Activated naive CD4-positive, alpha-beta T cell treated with anti-CD3 and anti-CD28 coated beads, Interleukin-2, amount 50 U/mL, for 24 hours (primary cell): Measurements from ENCODE around the gene LSM4.

Experiments used
- H3K27ac Mint-ChIP-seq: one replicate; pipeline ENCODE4 v1.8.0; 2021; ENCODE audit warnings: mild to moderate bottlenecking, mixed read lengths
- H3K27me3 Mint-ChIP-seq: one replicate; pipeline ENCODE4 v1.8.0; 2021; ENCODE audit warnings: mixed read lengths
- H3K36me3 Mint-ChIP-seq: one replicate; pipeline ENCODE4 v1.8.0; 2021; ENCODE audit warnings: mixed read lengths
- H3K4me1 Mint-ChIP-seq: one replicate; pipeline ENCODE4 v1.8.0; 2021; ENCODE audit warnings: mixed read lengths
- H3K4me3 Mint-ChIP-seq: one replicate; pipeline ENCODE4 v1.8.0; 2021; ENCODE audit warnings: mild to moderate bottlenecking, mixed read lengths
- H3K9me3 Mint-ChIP-seq: one replicate; pipeline ENCODE4 v1.8.0; 2021; ENCODE audit warnings: mixed read lengths

LSM4 gene

GRCh38 chr19:18266771-18267686, 55.8 kb downstream of the LSM4 start:
- no peak overlapping the region for H3K4me3 Mint-ChIP-seq
- H3K9me3 Mint-ChIP-seq, result no peaks in the 10 kb centered on the region
- H3K27me3 Mint-ChIP-seq, result no peaks in the 10 kb centered on the region
- no peak overlapping the region for H3K27ac Mint-ChIP-seq
- no peaks in the 10 kb centered on the region for H3K4me1 Mint-ChIP-seq
- H3K36me3 Mint-ChIP-seq, result no peaks in the 10 kb centered on the region

GRCh38 chr19:18265582-18265981, 57.3 kb downstream of the LSM4 start:
- H3K27ac Mint-ChIP-seq, result no peak overlapping the region

GRCh38 chr19:18264971-18265540, 57.8 kb downstream of the LSM4 start:
- no peaks in the 10 kb centered on the region for H3K4me1 Mint-ChIP-seq
- no peaks in the 10 kb centered on the region for H3K9me3 Mint-ChIP-seq
- H3K36me3 Mint-ChIP-seq, result no peaks in the 10 kb centered on the region
- no peak overlapping the region for H3K27ac Mint-ChIP-seq
- H3K27me3 Mint-ChIP-seq, result no peaks in the 10 kb centered on the region
- no peak overlapping the region for H3K4me3 Mint-ChIP-seq

More at GRCh38 chr19:18265582-18265981, 57.3 kb downstream of the LSM4 start:
- no peaks in the 10 kb centered on the region for H3K9me3 Mint-ChIP-seq
- H3K4me3 Mint-ChIP-seq, result no peak overlapping the region
- no peaks in the 10 kb centered on the region for H3K27me3 Mint-ChIP-seq
- H3K4me1 Mint-ChIP-seq, result no peaks in the 10 kb centered on the region
- no peaks in the 10 kb centered on the region for H3K36me3 Mint-ChIP-seq

- no peaks in the 10 kb centered on the region for H3K9me3 Mint-ChIP-seq
- H3K4me1 Mint-ChIP-seq, result no peaks in the 10 kb centered on the region
- H3K27me3 Mint-ChIP-seq, result no peaks in the 10 kb centered on the region
- no peaks in the 10 kb centered on the region for H3K36me3 Mint-ChIP-seq
- no peak overlapping the region for H3K27ac Mint-ChIP-seq
- no peak overlapping the region for H3K4me3 Mint-ChIP-seq
Observed at GRCh38 chr19:18264137-18264854, 58.6 kb downstream of the LSM4 start.

GRCh38 chr19:18263324-18264136, 59.3 kb downstream of the LSM4 start:
- no peaks in the 10 kb centered on the region for H3K4me1 Mint-ChIP-seq
- H3K27ac Mint-ChIP-seq, result no peak overlapping the region
- no peak overlapping the region for H3K4me3 Mint-ChIP-seq

GRCh38 chr19:18262917-18263316, 60.0 kb downstream of the LSM4 start:
- Mint-ChIP-seq H3K27ac (no peak overlapping the region), H3K4me1 (no peaks in the 10 kb centered on the region), H3K27me3 (no peaks in the 10 kb centered on the region), H3K36me3 (no peaks in the 10 kb centered on the region), H3K9me3 (no peaks in the 10 kb centered on the region), H3K4me3 (no peak overlapping the region)

More at GRCh38 chr19:18263324-18264136, 59.3 kb downstream of the LSM4 start:
- no peaks in the 10 kb centered on the region for H3K36me3 Mint-ChIP-seq
- no peaks in the 10 kb centered on the region for H3K9me3 Mint-ChIP-seq
- no peaks in the 10 kb centered on the region for H3K27me3 Mint-ChIP-seq

GRCh38 chr19:18262144-18262543, 60.7 kb downstream of the LSM4 start:
- Mint-ChIP-seq H3K4me3 (no peak overlapping the region), H3K36me3 (no peaks in the 10 kb centered on the region), H3K27me3 (no peaks in the 10 kb centered on the region), H3K27ac (no peak overlapping the region), H3K9me3 (no peaks in the 10 kb centered on the region), H3K4me1 (no peaks in the 10 kb centered on the region)

GRCh38 chr19:18261474-18261873, 61.4 kb downstream of the LSM4 start:
- H3K27ac Mint-ChIP-seq, result no peak overlapping the region
- no peaks in the 10 kb centered on the region for H3K9me3 Mint-ChIP-seq
- no peaks in the 10 kb centered on the region for H3K36me3 Mint-ChIP-seq
- H3K4me3 Mint-ChIP-seq, result no peak overlapping the region
- H3K27me3 Mint-ChIP-seq, result no peaks in the 10 kb centered on the region
- no peaks in the 10 kb centered on the region for H3K4me1 Mint-ChIP-seq

GRCh38 chr19:18259893-18260292, 63.0 kb downstream of the LSM4 start:
- Mint-ChIP-seq H3K4me3 (no peak overlapping the region), H3K4me1 (no peaks in the 10 kb centered on the region), H3K36me3 (no peaks in the 10 kb centered on the region), H3K27me3 (peaks cover 2% of the 10 kb centered on the region), H3K27ac (no peak overlapping the region), H3K9me3 (no peaks in the 10 kb centered on the region)

GRCh38 chr19:18257503-18258470, 65.1 kb downstream of the LSM4 start:
- Mint-ChIP-seq H3K36me3 (no peaks in the 10 kb centered on the region), H3K27ac (no peak overlapping the region), H3K4me1 (no peaks in the 10 kb centered on the region), H3K27me3 (peaks cover 11% of the 10 kb centered on the region), H3K4me3 (no peak overlapping the region), H3K9me3 (no peaks in the 10 kb centered on the region)
